HG03520 (cell line): ENCODE results near the gene DHRSX.
"Not testable (repeated sequence)": the region's sequence is repeated elsewhere in the genome, so short reads cannot be mapped to it uniquely, and the experiment has no call there.

Source experiments
- ATAC-seq: cut with Tn5 transposase; IDR thresholded peaks from one replicate; pipeline ENCODE4 v1.9.1; 2021; ENCODE audit warnings: mild to moderate bottlenecking, moderate library complexity; ENCODE audit not compliant: unreplicated experiment

The DHRSX gene

GRCh38 chrX:2376166-2376565 is 124.6 kb downstream of the DHRSX start:
- no peak for ATAC-seq

GRCh38 chrX:2374086-2374485 is 126.7 kb downstream of the DHRSX start:
- ATAC-seq: no peak

- no peak for ATAC-seq
Measured at GRCh38 chrX:2373615-2374014, 127.2 kb downstream of the DHRSX start.

DNA sequence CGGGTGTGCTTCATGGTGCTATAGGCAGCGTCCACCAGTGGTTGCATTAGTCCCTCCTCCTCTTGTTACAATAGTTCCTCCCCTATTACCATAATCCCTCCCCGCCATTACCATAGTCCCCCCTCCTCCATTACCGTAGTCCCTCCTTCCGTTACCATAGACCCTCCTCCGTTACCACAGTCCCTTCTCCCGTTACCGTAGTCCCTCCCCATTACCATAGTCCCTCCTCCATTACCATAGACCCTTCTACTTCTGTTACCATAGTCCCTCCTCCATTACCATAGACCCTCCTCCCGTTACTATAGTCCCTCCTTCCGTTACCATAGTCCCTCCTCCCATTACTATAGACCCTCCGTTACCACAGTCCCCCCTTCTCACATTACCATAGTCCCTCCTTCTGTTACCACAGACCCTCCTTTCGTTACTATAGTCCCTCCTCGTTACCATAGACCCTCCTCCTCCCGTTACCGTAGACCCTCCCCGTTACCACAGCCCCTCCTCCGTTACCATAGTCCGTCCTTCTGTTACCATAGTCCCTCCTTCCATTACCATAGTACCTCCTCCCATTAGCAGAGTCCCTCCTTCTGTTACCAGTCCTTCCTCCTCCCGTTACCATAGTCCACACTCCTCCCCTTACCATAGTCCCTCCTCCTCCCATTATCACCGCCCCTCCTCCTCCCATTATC is 129.6 kb downstream of the DHRSX start:
- no peak for ATAC-seq

DNA sequence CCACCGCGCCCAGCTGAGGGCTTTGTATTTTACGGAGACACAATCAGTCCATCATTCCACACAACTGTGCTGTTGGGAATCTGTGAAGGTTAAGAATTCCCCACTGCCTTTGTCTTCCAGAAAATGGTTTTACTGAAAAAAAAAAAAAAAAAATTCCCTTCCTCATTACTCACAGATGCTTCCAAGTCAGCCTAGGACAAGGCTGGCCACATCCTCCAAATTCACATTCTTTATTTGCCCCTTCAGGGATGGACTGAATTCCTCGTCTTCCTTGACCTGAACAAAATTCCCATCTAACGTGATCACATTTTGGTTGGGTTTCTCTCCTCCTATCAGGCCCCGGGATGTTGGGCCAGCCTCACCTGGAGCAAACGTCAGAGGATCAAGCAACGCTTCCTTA is 130.3 kb downstream of the DHRSX start:
- ATAC-seq: no peak

DNA sequence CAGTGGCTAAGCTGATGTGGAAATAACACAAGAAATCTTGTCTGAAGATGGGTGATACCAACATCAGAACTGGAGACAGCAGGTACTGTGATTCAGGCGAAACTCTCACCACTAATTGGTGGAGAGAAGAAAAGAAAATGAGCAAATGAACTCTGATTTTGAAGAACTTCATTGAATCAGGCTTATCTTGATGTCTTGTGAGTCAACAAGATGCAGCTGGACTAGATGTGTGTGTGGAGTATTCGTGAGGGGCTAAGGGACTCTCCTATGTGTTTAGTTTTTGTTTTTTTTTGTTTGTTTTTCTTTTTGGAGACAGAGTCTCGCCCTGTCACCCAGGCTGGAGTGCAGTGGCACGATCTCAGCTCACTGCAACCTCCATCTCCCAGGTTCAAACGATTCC is 131.6 kb downstream of the DHRSX start:
- ATAC-seq: no peak

- ATAC-seq: no peak
Measured at GRCh38 chrX:2360731-2361130, 140.0 kb downstream of the DHRSX start.

DNA sequence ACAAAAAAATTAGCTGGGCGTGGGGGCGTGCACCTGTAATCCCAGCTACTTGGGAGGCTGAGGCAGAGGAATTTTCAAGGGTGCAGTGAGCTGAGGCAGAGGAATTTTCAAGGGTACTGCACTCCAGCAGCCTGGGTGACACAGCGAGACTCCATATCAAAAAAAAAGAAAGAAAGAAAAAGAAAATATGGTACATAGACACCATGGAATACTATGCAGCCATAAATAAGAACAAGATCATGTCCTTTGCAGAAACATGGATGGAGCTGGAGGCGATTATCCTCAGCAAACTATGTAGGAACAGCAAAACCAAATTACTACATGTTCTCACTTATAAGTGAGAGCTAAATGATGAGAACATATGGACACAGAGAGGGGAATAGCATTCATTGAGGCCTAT is 141.3 kb downstream of the DHRSX start:
- not testable (repeated sequence) for ATAC-seq

- no peak for ATAC-seq
Measured at GRCh38 chrX:2351999-2352995, 148.5 kb downstream of the DHRSX start.

DNA sequence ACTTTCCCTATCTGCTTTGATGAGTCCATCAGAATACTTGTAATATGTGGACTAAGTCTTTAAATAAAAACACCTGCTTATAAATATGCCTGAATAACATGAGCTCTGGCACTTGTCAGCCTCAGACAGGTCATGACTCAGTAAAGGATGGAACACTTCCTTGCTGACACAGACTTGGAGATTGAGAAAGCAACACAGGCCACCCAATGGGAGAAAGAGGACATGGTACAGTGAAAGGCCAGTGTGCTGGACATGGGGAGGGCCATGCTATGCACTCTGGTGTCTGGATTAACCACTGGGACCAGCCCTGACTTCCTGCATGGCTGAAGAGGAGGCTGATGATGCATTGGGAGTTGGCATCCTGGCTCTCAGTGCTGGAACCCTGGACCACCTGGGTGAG is 149.5 kb downstream of the DHRSX start:
- no peak for ATAC-seq

DNA sequence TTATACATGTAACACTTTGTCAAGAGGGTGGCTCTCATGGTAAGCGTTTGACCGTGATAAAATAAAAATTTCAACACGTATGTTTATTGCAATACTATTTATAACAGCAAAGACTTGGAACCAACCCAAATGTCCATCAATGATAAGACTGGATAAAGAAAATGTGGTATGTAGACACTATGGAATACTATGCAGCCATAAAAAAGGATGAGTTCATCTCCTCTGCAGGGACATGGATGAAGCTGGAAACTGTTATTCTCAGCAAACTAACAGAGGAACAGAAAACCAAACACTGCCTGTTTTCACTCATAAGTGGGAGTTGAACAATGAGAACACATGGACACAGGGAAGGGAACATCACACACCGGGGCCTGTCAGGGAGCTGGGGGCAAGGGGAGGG is 150.1 kb downstream of the DHRSX start:
- ATAC-seq: not testable (repeated sequence)

- not testable (repeated sequence) for ATAC-seq
Measured at GRCh38 chrX:2350036-2350435, 150.7 kb downstream of the DHRSX start.

DNA sequence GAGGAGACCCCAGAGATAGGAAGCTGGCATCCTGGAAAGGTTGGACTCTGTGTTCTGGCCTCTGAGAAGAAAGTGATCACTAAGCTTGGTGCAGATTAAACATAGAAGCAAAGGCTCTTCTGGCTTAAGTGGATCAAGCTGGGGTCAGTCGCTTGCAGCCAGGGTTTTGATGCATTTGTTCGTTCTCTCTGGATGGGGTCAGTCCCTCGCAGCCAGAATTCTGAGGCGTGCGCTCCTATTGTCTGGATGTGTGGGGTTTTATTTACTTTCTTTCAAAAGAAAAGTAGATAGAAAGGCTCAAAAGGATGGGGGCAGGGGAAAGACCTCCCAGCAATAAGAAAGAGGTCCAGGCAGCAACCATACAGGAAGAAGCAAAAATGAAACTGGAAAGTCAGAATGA is 152.6 kb downstream of the DHRSX start:
- ATAC-seq: no peak

DNA sequence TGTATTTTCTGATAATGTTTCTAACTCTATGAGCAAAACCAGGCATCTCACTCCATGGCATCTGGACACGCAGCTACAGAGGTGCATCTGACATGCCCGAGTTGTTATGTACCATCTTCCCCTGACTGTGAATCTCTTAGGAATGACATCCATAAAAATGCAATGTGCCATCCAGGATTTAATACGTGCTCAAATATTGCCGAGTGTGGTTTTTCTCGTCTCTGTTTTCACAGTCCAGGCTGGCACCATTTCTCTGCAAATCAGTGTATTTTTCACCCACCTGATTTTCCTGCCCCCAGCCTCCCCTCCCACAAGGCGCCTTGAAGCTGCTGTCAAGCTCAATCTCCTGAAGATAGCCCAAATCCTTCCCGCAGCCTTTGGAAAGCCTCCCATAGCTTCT is 154.6 kb downstream of the DHRSX start:
- ATAC-seq: no peak

DNA sequence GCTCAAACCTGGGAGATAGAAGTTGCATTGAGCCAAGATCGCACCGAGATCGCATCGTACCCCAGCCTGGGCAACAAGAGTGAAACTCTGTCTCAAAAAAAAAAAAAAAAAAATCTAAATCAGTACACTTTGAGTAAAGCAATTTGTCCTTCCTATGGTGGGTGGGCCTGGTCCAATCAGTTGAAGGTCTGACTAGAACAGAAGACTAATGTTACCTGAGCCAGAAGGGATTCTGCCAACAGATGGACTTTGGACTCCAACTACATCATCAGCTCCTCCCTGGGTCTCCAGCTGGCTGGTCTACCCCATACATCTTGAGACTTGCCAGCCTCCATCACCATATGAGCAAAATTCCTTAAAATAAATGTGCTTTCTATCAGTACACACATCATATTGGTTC is 155.2 kb downstream of the DHRSX start:
- no peak for ATAC-seq

- no peak for ATAC-seq
Measured at GRCh38 chrX:2343413-2343812, 157.4 kb downstream of the DHRSX start.

DNA sequence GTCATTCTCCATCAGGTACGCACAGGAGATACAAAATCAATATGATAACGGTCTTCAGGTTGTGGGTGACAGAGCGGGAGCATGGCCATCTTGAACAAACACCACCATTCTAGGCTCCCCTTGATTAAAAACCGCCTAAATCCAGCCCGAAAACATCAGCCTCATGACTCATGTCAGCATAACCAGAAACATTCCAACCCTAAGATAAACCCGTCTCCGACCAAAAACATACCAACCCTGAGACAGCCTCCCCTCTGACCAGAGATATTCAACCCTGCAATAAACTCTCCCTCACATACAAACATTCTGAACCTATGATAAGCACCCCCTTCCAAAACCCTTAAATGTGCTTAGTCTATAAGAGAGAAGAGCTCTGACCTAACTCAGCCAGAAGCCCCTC is 157.9 kb downstream of the DHRSX start:
- no peak for ATAC-seq

GRCh38 chrX:2342281-2342688 is 158.5 kb downstream of the DHRSX start:
- ATAC-seq: no peak

- no peak for ATAC-seq
Measured at GRCh38 chrX:2340991-2341390, 159.8 kb downstream of the DHRSX start.

GRCh38 chrX:2336181-2336580 is 164.6 kb downstream of the DHRSX start:
- no peak for ATAC-seq

- no peak for ATAC-seq
Measured at GRCh38 chrX:2334237-2334636, 166.5 kb downstream of the DHRSX start.

DNA sequence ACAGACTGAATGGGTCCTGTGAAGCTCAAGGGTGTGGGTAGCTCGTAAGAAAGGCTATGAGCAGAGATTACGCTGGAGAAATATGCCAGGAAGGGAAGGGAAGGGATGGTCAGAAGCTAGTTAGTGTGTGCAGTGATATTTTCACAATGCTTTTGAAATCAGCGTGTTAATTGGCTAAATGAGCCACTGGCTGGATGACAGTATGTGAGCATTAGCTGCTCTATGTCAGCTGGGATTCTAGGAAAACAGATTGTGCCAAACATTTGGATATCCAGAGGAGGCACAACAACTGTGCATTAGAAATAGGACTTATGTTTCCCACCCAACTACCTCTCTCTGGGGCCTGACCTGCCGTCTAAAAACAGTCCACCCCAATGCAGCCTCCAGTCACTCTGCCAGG is 168.5 kb downstream of the DHRSX start:
- ATAC-seq: no peak
